ENCODE data around the gene TNFRSF25. TPM values are rescaled to one million over a fixed set of nuclear protein-coding genes. Genes with fewer than 3 reads are reported as not detected.

The TNFRSF25 gene
- polyA plus RNA-seq, 1 experiment, result 3.3 TPM

GRCh38 chr1:6419397-6419803, 46.6 kb downstream of the TNFRSF25 start:
- TF ChIP-seq CTCF (IDR thresholded peaks at IDR 0.05; ENCODE audit: insufficient read depth, low read depth, low read length), result no peak
- Histone ChIP-seq H3K4me3 (ENCODE audit: low read depth, low read length) (peak overlapping the region; percentile 21), H3K36me3 (ENCODE audit: control insufficient read depth, insufficient read depth, low read length) (no peaks in the 10 kb centered on the region), H3K27me3 (ENCODE audit: control insufficient read depth, insufficient read depth, low read length) (peaks cover 58% of the 10 kb centered on the region)
- CTCF ChIA-PET, result interaction anchor here (0.7 to 4.3 kb wide), 7 partner anchors 13 to 173 kb away, joined by 3 to 24 read pairs (median 3); no protein-coding TSS in a partner anchor
- POLR2A ChIA-PET, result no interaction called here
- no peak for DNase-seq (ENCODE audit: low read depth)

- Histone ChIP-seq H3K4me3 (ENCODE audit: low read depth, low read length) (no peak overlapping the region), H3K36me3 (ENCODE audit: control insufficient read depth, insufficient read depth, low read length) (no peaks in the 10 kb centered on the region), H3K27me3 (ENCODE audit: control insufficient read depth, insufficient read depth, low read length) (peaks cover 53% of the 10 kb centered on the region)
- no peak for DNase-seq (ENCODE audit: low read depth)
- ChIA-PET POLR2A (no interaction called here), CTCF (interaction anchor here (0.8 to 4.3 kb wide), 6 partner anchors 12 to 173 kb away, joined by 3 to 24 read pairs (median 3); no protein-coding TSS in a partner anchor)
- TF ChIP-seq CTCF (IDR thresholded peaks at IDR 0.05; ENCODE audit: insufficient read depth, low read depth, low read length), result no peak
These were observed 47.1 kb downstream of the TNFRSF25 start for GRCh38 chr1:6418668-6419396.

- Histone ChIP-seq H3K27me3 (ENCODE audit: control insufficient read depth, insufficient read depth, low read length) (peaks cover 47% of the 10 kb centered on the region), H3K4me3 (ENCODE audit: low read depth, low read length) (no peak overlapping the region), H3K36me3 (ENCODE audit: control insufficient read depth, insufficient read depth, low read length) (no peaks in the 10 kb centered on the region)
- ChIA-PET POLR2A (no interaction called here), CTCF (interaction anchor here (1.4 to 4.3 kb wide), 3 partner anchors 13 to 172 kb away, joined by 3 to 24 read pairs (median 4); no protein-coding TSS in a partner anchor)
- TF ChIP-seq CTCF (IDR thresholded peaks at IDR 0.05; ENCODE audit: insufficient read depth, low read depth, low read length), result no peak
- no peak for DNase-seq (ENCODE audit: low read depth)
These were observed 47.9 kb downstream of the TNFRSF25 start for GRCh38 chr1:6417961-6418667.

GRCh38 chr1:6416906-6417305, 49.1 kb downstream of the TNFRSF25 start:
- Histone ChIP-seq H3K4me3 (ENCODE audit: low read depth, low read length) (no peak overlapping the region), H3K27me3 (ENCODE audit: control insufficient read depth, insufficient read depth, low read length) (peaks cover 47% of the 10 kb centered on the region), H3K36me3 (ENCODE audit: control insufficient read depth, insufficient read depth, low read length) (no peaks in the 10 kb centered on the region)
- POLR2A ChIA-PET, result no interaction called here
- DNase-seq (ENCODE audit: low read depth), result no peak
- TF ChIP-seq CTCF (IDR thresholded peaks at IDR 0.05; ENCODE audit: insufficient read depth, low read depth, low read length), result no peak
- CTCF ChIA-PET, result interaction anchor here (1.2 to 4.3 kb wide), 3 partner anchors 10 to 21 kb away, joined by 4 to 24 read pairs (median 5); no protein-coding TSS in a partner anchor

- DNase-seq (ENCODE audit: low read depth), result no peak
- Histone ChIP-seq H3K27me3 (ENCODE audit: control insufficient read depth, insufficient read depth, low read length) (peaks cover 40% of the 10 kb centered on the region), H3K4me3 (ENCODE audit: low read depth, low read length) (no peak overlapping the region), H3K36me3 (ENCODE audit: control insufficient read depth, insufficient read depth, low read length) (no peaks in the 10 kb centered on the region)
- POLR2A ChIA-PET, result no interaction called here
- CTCF ChIA-PET, result interaction anchor here (0.6 to 4.6 kb wide), 5 partner anchors 9 to 169 kb away, joined by 3 to 24 read pairs (median 5); no protein-coding TSS in a partner anchor
- TF ChIP-seq CTCF (IDR thresholded peaks at IDR 0.05; ENCODE audit: insufficient read depth, low read depth, low read length), result no peak
These were observed 49.7 kb downstream of the TNFRSF25 start for GRCh38 chr1:6416295-6416656.
